ENCODE data around the gene NPR1. TPM values are rescaled to one million over a fixed set of nuclear protein-coding genes. Genes with fewer than 3 reads are reported as not detected.
A peak's percentile ranks its signal among the peaks of the same experiment; 100 is the strongest.

Gene NPR1
- total and polyA plus RNA-seq, 2 donors (not counting 3 experiments of a cell fraction or from before 2014, with no cell fraction given): 9.8 to 13.3 TPM

DNA sequence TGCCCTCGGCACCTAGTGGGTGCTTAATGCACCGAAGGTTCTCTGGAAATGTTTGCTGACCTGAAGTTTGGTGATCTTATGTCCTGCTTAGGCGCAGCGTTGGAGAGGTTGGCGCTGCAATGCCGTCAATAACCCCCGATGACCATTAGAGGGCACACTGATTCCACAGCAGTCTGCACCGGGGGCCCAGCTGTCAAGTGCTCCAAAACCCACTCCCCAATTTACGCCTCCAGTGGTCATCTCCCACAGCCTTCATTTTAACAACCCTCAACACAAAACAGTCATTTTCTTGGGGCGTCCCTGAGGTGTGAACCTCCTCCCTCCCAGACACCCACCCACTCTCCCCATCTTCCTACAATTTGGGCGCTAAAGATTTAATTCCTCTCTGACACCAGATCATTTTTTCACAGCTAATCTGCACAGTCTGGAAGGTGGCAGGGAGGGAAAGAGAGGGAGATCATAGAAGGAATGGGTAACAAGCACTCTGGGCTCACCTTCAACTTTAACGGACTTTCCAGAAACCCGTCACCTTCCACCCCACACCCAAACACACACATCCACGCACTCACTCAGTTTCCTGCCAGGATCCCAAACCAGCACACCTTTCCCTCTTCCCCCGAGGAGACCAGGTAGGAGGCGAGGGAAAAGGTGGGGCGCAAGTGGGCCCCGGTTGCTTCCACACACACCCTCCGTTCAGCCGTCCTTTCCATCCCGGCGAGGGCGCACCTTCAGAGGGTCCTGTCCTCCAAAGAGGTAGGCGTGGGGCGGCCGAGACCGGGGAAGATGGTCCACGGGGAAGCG, 570 bp upstream of the NPR1 start:
- TF ChIP-seq, protein P1, sequence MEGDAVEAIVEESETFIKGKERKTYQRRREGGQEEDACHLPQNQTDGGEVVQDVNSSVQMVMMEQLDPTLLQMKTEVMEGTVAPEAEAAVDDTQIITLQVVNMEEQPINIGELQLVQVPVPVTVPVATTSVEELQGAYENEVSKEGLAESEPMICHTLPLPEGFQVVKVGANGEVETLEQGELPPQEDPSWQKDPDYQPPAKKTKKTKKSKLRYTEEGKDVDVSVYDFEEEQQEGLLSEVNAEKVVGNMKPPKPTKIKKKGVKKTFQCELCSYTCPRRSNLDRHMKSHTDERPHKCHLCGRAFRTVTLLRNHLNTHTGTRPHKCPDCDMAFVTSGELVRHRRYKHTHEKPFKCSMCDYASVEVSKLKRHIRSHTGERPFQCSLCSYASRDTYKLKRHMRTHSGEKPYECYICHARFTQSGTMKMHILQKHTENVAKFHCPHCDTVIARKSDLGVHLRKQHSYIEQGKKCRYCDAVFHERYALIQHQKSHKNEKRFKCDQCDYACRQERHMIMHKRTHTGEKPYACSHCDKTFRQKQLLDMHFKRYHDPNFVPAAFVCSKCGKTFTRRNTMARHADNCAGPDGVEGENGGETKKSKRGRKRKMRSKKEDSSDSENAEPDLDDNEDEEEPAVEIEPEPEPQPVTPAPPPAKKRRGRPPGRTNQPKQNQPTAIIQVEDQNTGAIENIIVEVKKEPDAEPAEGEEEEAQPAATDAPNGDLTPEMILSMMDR (IDR thresholded peaks at IDR 0.05; ENCODE audit: extremely low read depth in 1 of 2, insufficient read depth in 1 of 2, low read depth in 1 of 2, low read length in 2 of 2): peak; percentile 91 to 92
- TF ChIP-seq EZH2 (IDR thresholded peaks at IDR 0.05; ENCODE audit: borderline replicate concordance, low read depth, low read length, severe bottlenecking): no peak
- DNase-seq (ENCODE audit: low read depth, low spot score) (peak; percentile 72), FAIRE-seq (peak; percentile 89)
- H3K9me1 ChIP-seq (replicated peaks; ENCODE audit: control insufficient read depth, extremely low read depth, insufficient read depth, low read length): no peaks in the 10 kb centered on the region
- no peaks in the 10 kb centered on the region for H4K20me1 ChIP-seq (replicated peaks; ENCODE audit: control insufficient read depth, extremely low read depth, insufficient read depth, low read length)
- H3K4me3 ChIP-seq (replicated peaks in 1 of 3; ENCODE audit: insufficient read depth in 1 of 3, low read depth in 1 of 3, low read length in 3 of 3): peak overlapping the region; percentile 15 to 44 (median 22)
- intact Hi-C loops (cut with micrococcal nuclease): loop anchor here (1.0 kb wide), 6 partner anchors 71 to 308 kb away; partner anchors contain the start of genes DENND4B and RAB13
- no peaks in the 10 kb centered on the region for H3K9me3 ChIP-seq (replicated peaks; ENCODE audit: control insufficient read depth, insufficient read depth, low read length)
- POLR2A ChIA-PET: no interaction called here
- CTCF ChIA-PET: interaction anchor here (0.9 to 7.0 kb wide), 17 partner anchors 20 to 313 kb away, joined by 3 to 83 read pairs (median 5); partner anchors contain the start of genes INTS3, RAB13, RPS27 and SLC27A3
- dilution Hi-C loops (cut with MboI; ENCODE audit: extremely low pct_ligation_motif_present, low sequenced_read_pairs): no loop called here
- no peaks in the 10 kb centered on the region for H3K79me2 ChIP-seq (ENCODE audit: control insufficient read depth, insufficient read depth, low read length)
- H3K36me3 ChIP-seq (ENCODE audit: control insufficient read depth in 2 of 2, extremely low read depth in 1 of 2, insufficient read depth in 2 of 2, low read length in 2 of 2): peaks cover 0 to 4% of the 10 kb centered on the region in 2 experiments
- H3K9ac ChIP-seq (replicated peaks; ENCODE audit: extremely low read depth, insufficient read depth, low read length): no peak overlapping the region
- BruUV-seq (replicated peaks): no TSS peak
- H3K27me3 ChIP-seq (ENCODE audit: control insufficient read depth in 2 of 2, insufficient read depth in 2 of 2, low read length in 2 of 2): peaks cover 4 to 5% of the 10 kb centered on the region in 2 experiments
- H2AFZ ChIP-seq (ENCODE audit: low read depth, low read length): peak overlapping the region; percentile 87
- peak overlapping the region; percentile 62 for H3K4me2 ChIP-seq (ENCODE audit: insufficient read depth, low read length)
- H3K4me1 ChIP-seq (ENCODE audit: control insufficient read depth, extremely low read depth, insufficient read depth, low read length): peaks cover 11% of the 10 kb centered on the region
- H3K27ac ChIP-seq (ENCODE audit: insufficient read depth, low read depth, low read length): no peak overlapping the region
